ENCODE results near the gene GPI.

GPI gene

DNA sequence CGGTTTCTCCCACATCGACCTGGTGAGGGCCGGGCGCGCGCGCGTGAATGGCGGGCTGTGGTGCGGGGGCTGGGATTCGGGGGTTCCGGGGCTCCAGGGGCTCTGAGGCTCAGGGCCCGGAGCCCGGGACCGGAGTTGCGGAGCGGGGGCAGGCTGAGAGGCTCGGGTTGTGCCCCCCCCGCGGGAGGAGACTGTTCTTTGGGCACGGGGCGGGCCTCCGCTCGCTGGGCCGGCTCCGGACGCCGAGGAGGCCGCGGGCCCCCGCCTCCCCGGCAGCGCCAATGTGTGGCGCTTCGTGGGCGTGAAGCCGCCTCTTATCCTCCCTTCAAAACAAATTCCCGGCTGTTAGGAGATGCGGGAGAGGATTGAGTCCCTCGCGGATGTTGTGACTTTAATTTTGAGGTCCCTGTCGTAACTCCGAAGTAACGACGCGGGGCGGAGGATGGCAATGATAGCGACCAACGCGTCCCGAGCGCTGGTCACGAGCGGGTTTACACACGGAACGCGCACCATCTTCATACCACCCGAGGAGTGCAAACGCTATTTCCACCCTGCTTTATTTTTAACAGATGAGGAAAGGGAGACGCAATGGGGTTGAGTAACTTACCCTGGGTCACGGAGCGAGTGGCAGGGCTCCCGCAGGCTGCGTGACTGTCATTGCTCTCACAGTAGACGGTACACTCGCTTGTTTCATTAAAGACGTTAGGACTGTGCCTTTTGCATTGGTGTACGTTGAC, 63.7 kb downstream of the GPI start:
- in situ Hi-C loops (cut with HindIII; ENCODE audit: low pct_ligation_motif_present, low pct_unique_long_range_greater_than_20kb, low sequenced_read_pairs), result no loop called here
- DNase-seq, result peak; percentile 30

DNA sequence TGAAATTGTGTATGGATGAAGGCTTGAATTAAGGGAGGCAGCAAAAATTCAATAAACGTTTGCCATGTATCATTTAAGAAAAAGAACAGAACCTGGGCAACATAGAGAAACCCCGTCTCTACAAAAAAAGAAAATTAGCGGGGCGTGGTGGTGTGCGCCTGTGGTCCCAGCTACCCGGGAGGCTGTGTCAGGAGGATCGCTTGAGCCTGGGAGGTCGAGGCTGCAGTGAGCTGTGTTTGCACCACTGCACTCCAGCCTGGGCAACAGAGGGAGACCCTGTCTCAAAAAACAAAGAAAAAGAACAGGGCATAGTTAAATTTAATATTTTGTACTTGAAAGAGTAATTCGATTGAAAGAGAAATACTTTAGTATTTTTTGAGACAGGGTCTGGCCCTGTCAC, 64.6 kb downstream of the GPI start:
- in situ Hi-C loops (cut with HindIII; ENCODE audit: low pct_ligation_motif_present, low pct_unique_long_range_greater_than_20kb, low sequenced_read_pairs), result no loop called here
- DNase-seq, result no peak

DNA sequence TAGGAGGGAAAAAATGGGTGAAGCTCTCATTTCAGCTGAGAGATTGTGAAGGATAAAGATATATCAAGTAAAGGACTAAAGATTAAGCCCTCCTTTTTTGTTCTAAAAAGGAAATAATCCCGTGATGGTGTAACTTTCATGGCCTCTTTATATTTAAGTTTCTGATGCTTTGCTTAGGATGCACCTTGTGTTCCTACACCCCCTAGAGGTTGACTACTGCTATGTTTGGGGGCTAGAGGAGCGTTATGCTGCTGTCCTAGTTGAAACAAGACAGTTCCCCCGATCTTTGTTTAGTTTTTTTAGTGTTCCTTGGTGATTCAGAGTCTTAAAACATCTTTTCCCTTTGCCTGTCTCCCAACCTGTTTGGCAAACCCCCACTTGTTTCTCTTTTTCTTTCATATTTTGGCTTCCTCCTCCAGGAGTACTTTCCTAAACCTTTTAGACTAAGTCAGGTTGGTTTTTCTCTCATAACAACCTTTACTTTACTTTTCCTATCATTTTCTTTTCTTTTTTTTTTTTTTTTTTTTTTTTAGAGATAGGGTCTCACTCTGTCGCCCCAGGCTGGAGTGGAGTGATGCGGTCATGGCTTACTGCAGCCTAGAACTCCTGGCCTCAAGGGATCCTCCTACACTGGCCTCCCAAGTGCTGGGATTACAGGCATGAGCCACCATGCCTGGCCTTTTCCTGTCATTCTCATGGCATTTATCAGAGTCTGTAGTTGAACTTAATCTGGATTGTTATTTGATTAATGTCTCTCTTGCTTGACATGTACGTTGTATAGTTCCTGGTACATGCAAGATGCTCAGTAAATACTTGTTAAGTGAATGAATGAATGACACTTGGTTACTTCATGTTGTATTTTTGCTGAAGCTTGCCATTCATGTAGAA, 66.0 kb downstream of the GPI start:
- peak; percentile 55 for DNase-seq
- in situ Hi-C loops (cut with HindIII; ENCODE audit: low pct_ligation_motif_present, low pct_unique_long_range_greater_than_20kb, low sequenced_read_pairs), result no loop called here

DNA sequence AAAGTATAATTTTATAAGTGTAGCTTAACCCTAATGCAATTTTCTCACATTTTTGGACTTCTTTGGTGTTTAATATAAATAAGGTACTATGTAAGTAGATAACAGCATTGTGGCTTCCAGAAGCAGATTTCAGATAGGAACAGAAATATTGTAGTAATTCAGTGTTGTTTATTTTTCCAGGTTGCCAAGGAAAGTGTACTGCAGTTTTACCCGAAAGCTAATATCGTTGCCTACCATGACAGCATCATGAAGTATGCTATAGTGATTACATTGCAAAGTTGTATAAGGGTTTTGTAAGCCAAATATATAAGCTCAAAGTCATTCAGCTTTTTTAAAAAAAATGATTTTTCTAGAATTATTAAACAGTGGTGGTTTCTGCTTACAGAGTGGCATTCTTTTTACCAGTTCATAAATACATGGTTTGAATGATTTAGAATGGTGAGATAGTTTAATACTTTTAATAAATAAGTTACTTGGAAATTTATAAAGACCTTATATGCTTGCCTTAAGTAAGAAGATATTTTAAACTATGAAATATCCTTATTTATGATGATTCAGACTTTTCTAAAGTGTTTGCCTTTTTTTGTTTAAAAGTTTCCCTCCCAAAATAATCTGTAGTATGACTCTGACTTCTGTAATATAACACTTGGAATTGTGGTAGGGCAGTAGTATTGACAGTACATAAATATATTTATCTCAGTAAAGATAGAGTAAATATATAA, 66.8 kb downstream of the GPI start:
- in situ Hi-C loops (cut with HindIII; ENCODE audit: low pct_ligation_motif_present, low pct_unique_long_range_greater_than_20kb, low sequenced_read_pairs), result no loop called here
- DNase-seq, result no peak

DNA sequence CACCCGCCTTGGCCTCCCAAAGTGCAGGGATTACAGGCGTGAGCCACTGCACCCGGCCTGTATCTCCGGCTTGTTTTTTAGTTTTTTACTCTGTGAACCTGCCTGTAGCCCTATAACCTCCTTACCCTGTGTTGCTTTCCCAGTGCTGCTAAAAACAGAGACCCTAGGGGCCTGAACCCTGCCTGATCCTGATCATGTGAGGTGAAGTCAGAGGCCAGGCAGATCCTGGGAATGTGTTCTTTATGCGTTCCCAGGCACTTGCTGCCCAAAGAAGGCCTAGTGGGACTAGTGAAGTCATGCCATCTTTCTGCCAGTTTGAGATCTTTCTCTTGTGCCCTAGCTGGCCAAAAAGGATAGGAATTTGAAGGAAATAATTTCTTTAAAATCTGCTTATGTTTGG, 67.8 kb downstream of the GPI start:
- in situ Hi-C loops (cut with HindIII; ENCODE audit: low pct_ligation_motif_present, low pct_unique_long_range_greater_than_20kb, low sequenced_read_pairs), result no loop called here
- DNase-seq, result no peak

DNA sequence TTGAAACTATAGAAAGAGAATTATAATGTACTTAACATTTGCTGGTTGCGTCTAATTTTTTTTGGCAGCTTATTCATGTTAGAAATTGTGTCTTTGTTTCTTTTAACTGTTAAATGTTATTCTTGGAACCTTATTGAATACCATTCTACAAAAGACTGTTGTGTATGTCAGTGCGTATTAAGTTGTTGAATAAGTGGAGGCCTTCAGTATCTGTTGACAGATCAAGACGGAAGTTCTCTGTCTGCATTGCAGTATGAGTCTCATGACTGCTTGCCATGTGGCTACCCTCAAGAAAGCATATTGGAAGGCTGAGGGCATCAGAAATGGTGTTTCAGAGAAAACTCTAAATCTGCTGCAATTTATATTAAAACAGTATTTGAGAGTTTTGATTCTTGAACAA, 71.7 kb downstream of the GPI start:
- no peak for DNase-seq
- in situ Hi-C loops (cut with HindIII; ENCODE audit: low pct_ligation_motif_present, low pct_unique_long_range_greater_than_20kb, low sequenced_read_pairs), result no loop called here

DNA sequence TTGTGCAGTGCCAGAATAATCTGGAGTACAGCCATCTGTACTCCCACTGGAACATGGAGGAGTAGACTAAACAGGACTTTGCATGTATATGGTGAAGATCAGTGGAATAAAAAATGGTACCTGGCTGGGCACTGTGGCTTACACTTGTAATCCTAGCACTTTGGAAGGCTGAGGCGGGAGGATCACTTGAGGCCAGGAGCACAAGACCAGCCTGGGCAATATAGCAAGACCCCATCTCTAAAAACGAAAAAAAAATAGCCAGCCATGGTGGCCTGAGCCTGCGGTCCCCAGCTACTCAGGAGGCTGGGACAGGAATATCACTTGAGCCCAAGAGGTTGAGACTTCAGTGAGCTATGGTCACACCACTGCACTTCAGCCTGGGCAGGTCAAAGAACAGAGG, 83.2 kb downstream of the GPI start:
- DNase-seq, result no peak
- in situ Hi-C loops (cut with HindIII; ENCODE audit: low pct_ligation_motif_present, low pct_unique_long_range_greater_than_20kb, low sequenced_read_pairs), result no loop called here

Data from ACHN (cell line).